DND-41 (cell line): Measurements from ENCODE around the gene CDH23.

ENCODE experiments used
- EZH2 ChIP-seq: IDR thresholded peaks from 3 replicates; pipeline ENCODE4 v1.6.1; 2012; ENCODE audit warnings: borderline replicate concordance, low read depth, mild to moderate bottlenecking, moderate library complexity, low read length, inconsistent platforms; ENCODE audit not compliant: severe bottlenecking
- TF ChIP-seq, protein P1 (sequence below): IDR thresholded peaks from 2 replicates; pipeline ENCODE4 v1.5.1; 2012; ENCODE audit warnings: borderline replicate concordance, low read length, moderate library complexity, mild to moderate bottlenecking; ENCODE audit not compliant: poor library complexity, severe bottlenecking; ENCODE audit errors: extremely low read depth

DNA sequence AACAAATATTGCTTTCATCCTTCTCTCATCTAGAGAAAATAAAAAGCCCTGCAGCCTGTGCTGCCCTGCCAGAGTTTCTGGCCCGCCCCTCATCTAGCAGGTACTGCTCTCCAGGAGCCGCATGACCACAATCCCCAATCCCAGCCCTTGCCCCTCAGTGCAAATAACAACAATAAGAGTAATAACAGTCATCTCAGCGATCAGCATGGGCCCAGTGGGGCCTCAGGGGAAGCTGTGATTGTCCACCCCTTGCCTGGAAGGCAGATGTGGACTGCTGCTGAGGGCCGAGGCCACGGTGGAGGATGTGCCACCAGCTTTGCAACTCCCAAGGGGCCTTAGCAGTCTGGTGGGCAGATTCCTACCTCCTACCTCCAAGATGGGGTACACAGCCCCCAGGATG lies 106.1 kb downstream of the CDH23 start:
- TF ChIP-seq, protein P1, sequence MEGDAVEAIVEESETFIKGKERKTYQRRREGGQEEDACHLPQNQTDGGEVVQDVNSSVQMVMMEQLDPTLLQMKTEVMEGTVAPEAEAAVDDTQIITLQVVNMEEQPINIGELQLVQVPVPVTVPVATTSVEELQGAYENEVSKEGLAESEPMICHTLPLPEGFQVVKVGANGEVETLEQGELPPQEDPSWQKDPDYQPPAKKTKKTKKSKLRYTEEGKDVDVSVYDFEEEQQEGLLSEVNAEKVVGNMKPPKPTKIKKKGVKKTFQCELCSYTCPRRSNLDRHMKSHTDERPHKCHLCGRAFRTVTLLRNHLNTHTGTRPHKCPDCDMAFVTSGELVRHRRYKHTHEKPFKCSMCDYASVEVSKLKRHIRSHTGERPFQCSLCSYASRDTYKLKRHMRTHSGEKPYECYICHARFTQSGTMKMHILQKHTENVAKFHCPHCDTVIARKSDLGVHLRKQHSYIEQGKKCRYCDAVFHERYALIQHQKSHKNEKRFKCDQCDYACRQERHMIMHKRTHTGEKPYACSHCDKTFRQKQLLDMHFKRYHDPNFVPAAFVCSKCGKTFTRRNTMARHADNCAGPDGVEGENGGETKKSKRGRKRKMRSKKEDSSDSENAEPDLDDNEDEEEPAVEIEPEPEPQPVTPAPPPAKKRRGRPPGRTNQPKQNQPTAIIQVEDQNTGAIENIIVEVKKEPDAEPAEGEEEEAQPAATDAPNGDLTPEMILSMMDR, result no peak
- no peak for TF ChIP-seq EZH2
